SHP77 treated with DMSO at 0.1 percent for 48 hours (cell line): ENCODE data around the gene OST4.

Experiments
- DNase-seq: peaks from one replicate; lab custom pipeline; 2025; lab: John Stamatoyannopoulos, UW

Gene OST4

DNA sequence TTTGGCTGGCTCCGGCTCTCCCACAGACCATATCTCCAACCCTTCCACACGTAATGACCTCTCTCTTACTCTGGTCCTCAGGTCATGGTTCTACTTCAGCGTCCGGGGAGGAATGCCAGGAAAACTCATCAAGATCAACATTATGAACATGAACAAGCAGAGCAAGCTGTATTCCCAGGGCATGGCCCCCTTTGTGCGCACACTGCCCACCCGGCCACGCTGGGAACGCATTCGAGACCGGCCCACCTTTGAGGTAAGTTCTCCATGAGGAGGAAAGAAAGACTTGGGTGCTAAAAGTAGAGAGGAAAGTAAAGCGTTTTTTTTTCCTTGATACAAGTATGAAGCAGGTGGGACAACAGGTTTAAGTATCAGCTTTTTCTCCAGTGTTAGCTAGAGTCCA is 18.1 kb downstream of the OST4 start:
- DNase-seq, result no peak

DNA sequence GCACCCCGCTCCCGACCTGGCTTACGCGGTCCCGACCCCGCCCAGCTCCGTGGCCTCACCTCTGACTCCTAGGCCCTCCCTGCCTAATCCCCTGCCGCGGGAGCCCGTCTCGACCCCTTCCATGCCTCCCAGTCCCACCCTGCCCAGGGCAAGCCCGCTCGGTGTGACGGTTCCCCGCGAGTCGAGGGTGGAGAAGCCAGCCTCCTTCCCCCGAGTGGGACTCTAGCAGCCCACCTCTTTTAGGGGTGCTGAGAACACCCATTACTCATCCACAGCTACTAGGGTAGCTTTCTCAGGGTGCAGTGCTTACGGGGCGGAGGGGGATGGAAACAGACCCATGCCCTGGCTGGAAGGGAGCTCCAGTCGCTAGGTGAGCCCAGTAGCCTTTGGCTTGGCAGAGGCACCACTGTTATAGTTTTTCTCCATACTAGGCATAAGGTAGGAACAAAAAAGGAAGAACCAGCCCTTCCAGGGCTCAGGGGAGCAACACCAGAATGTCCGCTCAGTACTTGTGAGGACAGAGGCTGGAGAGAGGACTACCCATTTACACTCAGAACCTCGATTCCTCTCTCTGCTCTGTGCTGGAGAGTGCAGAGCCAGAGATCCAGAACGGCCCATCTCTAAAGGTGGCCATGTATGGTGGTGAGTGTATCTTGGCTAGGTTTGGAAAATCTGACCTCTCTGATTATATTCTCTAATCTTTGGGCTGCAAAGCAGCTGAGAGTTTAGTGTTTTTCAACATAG is 19.4 kb downstream of the OST4 start:
- DNase-seq, result no peak

DNA sequence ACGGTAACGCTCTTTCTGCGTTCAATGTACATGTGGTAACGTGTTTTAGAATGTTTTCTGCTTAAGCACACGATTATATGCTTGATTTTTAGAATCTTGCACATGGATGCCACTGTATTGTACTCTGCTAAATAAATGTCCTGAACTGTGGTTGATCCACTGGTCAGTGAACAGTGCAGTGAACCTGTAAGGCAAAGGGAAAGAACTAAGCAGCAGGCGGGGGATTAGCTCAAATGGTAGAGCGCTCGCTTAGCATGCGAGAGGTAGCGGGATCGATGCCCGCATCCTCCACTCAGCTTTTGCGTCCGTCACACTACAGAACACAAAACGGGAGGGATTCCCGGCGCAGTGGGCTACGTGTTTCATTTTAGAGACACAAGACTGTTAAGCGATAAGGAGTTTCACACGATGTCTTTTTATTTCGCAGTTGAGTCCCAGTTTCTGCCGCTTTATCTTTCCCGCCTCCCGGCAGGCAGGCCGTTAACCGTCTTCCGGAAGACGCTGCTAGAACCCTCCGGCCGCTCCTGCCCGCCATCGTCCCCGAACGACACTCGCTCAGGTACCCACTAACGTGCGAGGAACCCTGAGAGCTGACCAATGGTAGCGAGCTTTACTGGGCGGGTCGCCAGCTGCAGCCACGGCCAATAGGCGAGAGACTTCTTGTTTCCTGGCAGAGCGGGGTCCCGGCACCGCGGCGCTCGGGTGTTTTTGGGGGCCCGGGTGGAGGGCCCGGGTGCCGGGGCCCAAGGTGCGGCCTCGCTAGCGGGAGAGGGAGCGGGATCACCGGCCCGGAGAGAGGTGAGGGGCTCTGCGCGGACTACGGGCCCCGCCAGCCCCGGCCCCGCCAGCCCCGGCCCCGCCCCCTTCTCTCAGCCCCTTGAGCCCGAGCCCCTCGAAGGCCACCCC is 20.2 kb downstream of the OST4 start, which contains the start of gene AGBL5:
Gene AGBL5, plus strand, starts transcription at position 673 of the 906 bp plus-strand sequence. CDS start 1,291 bp downstream, outside the sequence.
- DNase-seq, result peak; percentile 88

DNA sequence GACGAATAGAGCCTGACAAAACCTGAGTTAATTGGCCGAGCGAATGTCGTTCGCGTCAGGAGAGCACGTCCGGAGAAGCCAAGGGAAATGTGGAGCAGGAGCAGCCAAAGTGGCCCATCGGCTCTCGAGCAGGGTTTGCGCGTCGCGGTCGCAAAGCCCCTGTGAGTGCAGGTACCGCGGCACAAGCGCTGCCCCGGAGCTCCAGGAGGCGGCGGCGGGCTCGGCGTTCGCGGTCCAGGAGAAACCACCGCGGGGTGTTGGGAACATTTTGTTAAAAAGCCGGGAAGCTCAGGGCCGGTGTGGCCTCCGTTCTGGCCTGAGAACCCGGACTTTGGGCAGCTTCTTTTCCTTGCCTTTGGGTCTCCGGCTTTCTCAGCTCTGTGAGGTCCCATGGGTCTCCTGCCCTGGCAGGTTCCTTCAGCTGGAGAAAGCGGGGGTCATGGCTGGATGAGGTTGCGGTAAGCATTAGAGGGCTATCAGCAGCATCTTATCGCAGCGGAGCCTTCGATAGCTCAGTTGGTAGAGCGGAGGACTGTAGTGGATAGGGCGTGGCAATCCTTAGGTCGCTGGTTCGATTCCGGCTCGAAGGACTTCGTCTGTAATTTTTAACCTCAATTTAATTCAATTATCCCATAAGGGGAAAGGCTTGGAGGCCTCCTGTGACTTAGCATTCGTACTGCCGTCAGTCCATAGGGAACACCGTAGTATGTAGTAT is 21.0 kb downstream of the OST4 start:
- peak; percentile 92 for DNase-seq

DNA sequence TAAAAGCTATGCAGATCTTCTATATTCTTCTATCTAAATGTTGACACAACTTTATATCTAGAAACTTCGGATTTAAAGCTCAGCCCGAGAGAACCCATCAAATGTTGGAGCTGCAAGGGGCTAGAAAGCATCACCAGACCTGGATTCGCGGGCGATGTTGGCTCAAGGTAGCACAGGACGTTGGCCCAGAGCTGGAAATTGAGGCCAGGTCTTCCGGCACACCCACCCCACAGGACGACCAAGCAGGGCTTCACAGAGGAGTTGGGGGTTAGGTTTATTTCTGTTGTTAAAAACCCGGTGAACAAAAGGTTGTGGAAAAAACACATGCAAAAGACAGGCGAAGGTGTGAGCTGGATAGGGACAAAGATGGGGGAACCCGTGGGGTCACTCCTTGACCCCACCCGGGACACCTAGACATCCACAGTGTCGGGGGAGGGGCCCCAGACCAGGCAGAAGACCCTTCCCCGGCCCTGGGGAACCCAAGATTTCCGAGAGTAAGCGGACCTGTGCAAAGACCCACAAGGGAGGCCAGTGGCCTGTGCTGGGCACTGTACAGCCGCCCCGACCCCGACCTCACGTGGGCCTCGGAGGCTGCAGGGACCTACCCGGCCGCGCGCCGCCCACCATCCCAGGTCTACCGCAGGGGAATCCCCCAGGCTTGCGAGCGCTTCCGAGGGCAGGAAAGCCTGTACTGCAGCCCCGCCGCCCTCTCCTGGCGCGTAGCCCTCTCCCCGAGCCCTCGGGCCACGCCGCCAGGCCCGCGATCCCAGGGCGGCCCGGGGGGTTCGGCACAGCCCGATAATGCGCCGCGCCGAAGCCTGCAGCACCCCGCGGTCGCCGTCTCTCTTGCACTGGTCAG is 21.8 kb downstream of the OST4 start:
- no peak for DNase-seq

DNA sequence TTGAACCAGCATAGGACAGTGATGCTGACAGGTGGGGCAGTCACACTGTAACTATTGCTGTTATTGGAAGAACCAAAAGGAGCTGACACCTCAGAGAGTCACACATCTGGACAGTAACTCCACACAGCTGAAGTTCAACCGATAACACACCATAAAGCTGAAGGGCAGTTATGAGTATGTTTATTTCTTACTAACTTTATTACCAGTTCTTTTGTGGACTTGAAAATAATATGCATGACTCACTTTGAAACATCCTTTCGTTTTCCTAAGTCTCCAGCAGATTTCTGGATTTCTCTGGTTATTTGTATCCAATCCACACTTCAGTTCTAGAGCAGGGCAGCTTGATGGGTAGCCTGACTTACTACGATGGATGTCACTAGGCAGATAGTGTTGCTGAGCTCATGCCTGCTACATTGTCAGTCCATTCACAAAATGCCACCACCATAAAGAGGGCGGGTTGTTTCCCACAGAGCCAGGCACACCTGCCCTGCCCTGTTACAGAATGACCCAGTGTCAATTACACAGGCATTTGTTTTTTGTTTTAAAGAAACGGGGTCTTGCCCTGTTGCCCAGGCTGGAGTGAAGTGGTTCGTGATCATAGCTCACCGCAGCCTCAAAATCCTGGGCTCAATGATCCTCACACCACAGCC is 28.3 kb downstream of the OST4 start:
- DNase-seq, result no peak

DNA sequence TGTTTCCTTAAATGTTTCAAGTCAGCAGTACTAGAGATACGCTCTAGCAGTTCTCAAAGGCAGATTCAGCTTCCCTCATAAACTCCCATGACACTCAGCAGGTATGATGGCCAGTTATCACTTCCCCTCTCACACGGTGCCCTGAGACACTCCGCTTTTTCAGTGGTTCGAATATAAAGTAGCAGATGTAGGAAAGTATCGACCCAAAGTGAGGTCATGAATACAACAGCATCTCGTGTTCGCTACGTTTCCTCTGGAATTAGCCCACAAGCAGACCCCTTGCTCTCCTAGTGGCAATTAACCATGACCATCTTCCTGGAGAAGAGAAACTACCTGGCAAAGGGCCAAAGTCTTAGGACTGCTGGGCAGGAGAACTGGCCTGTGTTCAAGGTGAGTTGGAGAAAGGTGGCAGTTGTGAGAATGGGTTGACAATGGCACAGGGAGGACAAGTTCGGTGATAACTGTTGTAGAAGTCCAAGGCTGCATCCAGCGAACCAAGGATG is 29.2 kb downstream of the OST4 start:
- DNase-seq, result no peak

DNA sequence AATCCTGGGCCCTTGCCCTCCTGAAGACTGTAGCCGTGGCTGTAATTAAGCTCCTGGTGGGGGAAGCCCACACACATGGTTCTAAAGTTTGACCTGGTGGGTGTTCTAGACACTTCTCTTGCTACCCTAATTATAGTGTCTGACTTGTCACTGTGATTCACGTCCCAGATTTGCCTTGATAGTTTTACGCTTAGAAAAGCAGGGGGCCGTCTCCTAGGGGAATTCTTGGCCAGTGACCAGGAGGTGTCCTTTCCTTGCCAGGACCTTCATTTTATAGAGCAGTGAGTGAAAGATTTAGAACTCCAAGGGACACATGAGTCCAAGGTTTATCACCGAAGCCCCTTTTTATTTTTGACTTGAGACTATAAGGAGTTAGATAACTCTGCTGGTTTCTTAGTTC is 29.7 kb downstream of the OST4 start:
- no peak for DNase-seq

DNA sequence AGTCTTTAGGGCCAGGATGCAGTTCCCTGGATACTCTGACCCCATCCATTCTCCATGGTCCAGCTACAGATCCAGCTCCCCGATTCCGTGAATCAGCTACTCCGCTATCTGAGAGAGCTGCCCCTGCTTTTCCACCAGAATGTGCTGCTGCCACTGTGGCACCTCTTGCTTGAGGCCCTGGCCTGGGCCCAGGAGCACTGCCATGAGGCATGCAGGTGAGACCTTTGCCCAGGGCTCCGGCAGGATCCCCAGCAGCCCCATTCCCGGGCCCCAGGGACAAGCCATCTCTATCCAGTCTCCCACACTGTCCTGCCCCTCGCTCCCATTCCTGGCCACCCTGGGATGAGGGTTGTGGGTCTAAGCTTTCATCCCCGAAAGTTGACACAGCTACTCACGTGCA is 31.2 kb downstream of the OST4 start:
- no peak for DNase-seq

DNA sequence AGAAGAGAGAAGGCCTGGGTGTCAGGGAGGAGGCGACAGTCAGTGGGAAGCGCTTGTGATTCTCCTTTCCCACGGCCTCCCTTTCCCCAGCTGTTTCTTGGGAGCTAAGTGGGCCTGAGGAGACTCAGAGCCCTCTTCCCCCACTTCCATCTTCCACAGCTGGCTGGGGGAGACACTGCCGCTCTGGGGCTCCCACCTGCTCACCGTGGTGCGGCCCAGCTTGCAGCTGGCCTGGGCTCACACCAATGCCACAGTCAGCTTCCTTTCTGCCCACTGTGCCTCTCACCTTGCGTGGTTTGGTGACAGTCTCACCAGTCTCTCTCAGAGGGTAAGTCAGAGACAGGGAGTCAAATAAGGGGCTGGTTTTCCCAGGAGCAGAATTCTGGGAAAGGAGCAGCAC is 31.6 kb downstream of the OST4 start:
- DNase-seq, result no peak

DNA sequence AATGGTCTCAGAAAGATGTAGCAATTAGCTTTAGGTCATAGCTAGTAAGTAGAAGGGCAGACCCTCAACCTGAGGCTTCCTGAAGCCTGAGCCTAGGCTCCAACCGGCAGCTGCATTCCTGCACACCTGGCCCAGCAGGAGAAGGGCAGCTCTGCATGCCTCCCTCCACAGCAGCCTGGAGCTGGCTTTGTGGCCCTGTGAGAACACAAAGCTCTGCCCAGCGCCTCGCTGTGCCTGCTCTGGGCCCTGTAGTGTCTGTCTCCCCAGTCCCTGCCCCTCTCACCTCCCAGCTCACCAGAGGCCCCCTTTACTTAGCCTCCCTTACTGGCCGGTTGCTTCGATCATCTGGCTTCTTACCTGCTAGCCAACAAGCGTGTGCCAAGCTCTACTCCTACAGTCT is 32.0 kb downstream of the OST4 start:
- no peak for DNase-seq

DNA sequence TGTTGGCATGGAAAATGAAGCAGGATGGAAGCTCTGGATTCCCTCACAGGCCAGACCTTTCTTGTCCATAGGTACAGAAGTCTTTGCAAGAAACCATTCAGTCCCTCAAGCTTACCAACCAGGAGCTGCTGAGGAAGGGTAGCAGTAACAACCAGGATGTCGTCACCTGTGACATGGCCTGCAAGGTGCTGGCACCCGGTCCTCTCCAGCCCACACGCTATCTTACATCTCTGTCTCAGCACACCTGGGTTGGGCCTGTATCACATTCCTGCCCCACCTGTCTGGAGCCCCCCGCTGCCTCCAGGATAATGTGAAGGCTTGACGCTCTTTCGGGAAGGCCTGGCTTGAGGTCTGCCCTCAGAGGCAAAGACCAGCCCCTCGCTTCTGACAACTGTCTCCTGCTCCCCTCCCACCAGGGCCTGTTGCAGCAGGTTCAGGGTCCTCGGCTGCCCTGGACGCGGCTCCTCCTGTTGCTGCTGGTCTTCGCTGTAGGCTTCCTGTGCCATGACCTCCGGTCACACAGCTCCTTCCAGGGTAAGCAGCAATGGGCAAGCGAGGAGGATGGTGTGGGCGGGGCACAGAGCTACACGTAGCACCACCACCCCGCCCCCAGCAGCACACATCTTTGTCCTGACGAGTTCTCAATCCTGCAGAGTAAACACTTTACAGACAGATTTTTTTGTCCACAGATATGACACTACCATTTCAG is 32.7 kb downstream of the OST4 start:
- DNase-seq, result no peak

DNA sequence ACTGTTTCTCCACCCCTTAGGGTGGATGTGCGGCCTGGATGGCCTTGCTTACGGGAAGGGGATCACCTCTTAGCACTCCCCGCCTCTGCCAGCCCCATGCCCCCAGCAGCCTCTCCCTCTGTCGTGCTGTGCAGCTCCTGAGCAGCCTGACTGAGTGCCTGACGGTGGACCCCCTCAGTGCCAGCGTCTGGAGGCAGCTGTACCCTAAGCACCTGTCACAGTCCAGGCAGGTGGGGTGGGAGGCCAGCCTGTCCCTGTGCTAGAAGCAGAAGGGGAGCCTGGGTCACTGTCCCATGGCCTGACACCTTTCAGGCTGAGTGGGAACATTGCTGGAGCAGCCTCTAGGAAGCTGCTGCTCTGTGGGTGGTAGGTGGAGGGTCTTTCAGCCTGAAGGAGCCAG is 33.4 kb downstream of the OST4 start:
- no peak for DNase-seq

DNA sequence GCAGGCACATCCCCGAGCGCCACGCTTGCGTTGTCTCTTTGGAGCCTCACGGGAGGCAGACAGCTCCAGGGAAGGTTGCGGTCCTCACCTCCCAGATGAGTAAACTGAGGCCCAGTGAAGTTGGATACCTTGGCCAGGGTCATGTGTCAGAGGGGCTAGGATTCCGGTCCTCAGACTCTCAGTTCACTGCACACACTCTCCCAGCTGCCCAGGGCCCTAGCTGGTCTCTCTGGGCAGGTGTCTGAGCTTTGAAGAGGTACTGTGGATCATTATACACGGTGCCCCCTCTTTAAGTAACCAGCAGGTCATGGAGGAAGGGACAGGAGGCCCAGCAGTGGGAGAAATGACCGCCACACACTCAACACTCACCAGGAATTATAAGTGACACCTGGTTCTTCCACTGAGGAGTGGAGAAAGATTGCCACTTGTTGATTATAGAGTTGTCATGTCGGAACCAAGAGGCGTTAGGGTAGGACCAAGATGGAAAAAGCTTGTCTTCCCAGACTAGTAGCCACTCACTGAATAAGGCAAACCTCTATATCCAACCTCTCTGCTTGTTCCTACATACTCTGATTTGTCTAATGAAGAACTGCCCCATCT is 38.1 kb downstream of the OST4 start:
- no peak for DNase-seq

DNA sequence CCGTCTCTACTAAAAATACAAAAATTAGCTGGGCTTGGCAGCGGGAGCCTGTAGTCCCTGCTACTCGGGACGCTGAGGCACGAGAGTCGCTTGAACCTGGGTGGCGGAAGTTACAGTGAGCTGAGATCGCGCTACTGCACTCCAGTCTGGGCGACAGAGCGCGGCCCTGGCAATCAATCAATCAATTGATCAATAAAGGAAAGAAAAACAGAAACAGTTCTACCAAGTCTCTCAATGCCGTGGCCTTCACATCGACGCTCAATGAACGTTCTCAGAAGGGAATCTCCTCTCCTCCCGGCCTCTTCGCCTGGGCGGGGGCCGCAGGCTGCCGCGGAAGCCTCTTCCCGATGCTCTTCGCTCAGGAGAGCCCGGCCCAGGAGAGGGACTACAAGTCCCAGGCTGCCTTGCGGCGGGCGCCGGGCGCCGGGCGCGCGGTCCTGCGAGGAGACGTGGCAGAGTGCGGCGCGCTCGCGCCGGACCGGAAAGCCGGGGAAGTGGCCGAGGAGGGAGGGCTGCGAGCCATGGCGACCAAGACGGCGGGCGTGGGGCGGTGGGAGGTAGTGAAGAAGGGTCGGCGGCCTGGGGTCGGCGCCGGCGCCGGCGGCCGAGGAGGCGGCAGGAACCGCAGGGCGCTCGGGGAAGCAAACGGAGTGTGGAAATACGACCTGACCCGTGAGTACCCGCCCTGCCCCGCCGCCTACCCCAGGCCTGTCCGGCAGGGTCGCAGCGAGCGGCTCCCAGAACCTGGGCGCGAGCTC is 38.8 kb downstream of the OST4 start, which contains the start of gene TMEM214:
Gene TMEM214, plus strand, starts transcription at position 471 of the 758 bp plus-strand sequence. Its CDS starts 51 bp downstream, at position 522.
- peak; percentile 65 for DNase-seq

DNA sequence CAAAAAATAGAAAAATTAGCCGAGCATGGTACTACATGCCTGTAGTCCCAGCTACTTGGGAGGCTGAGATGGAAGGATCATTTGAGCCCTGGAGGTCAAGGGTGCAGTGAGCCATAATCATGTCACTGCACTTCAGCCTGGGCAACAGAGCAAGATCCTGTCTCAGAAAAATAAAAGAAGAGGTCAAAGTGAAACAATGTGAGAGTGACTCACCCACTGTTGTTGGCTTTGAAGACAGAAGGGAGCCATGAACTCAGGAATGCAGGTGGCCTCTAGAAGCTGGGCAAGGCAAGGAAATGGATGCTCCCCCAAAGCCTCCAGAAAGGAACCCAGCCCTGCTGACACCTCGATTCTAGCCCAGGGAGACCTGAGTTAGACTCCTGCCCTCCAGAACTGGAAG is 42.4 kb downstream of the OST4 start:
- no peak for DNase-seq

DNA sequence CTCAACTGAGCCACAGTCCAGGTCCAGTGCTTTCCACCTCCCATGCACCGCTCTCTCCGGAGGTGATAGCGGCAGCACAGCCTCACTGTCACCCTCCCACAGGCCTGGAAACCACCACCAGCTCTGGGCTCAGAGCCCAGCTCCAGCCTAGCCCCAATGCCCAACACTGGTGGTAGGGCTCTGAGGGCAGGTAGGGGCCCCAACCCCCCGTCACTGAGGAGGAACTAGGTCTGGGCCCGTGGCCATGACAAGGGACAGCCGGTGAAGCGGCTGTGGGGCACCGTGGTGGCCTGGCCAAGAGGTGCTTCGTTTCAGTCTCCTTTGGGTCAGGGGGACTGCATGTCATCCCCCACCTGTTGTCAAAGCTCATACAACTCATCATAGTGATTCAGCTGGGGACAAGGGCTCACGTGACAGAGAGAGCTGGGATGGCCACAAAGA is 44.2 kb downstream of the OST4 start:
- no peak for DNase-seq
